Measurements from ENCODE around the gene NAP1L4. TPM values are rescaled to one million over a fixed set of nuclear protein-coding genes. Genes with fewer than 3 reads are reported as not detected.

NAP1L4 gene
- polyA plus RNA-seq, 1 donor from 2014 or later, result 199 TPM

GRCh38 chr11:2998073-2998850, 6.1 kb upstream of the NAP1L4 start:
- H3K4me3 ChIP-seq (ENCODE audit: low read length), result no peak overlapping the region
- TF ChIP-seq POLR2AphosphoS5 (IDR thresholded peaks at IDR 0.05), result no peak
- no peak for TF ChIP-seq RAD21 (conservative IDR thresholded peaks at IDR 0.05)
- TF ChIP-seq MXI1 (conservative IDR thresholded peaks at IDR 0.05; ENCODE audit: poor library complexity, severe bottlenecking), result no peak
- no peak for TF ChIP-seq EP300 (conservative IDR thresholded peaks at IDR 0.05; ENCODE audit: poor library complexity, severe bottlenecking)
- no peak for TF ChIP-seq EZH2 (IDR thresholded peaks at IDR 0.05; ENCODE audit: borderline replicate concordance, insufficient read depth, low read length, poor library complexity, severe bottlenecking)
- TF ChIP-seq TAF1 (IDR thresholded peaks at IDR 0.05; ENCODE audit: low read depth), result no peak
- no peaks in the 10 kb centered on the region for H4K20me1 ChIP-seq (ENCODE audit: insufficient read depth)
- no peak overlapping the region for H3K9ac ChIP-seq (ENCODE audit: low read length)
- no peaks in the 10 kb centered on the region for H3K9me3 ChIP-seq (ENCODE audit: low read length)
- no peaks in the 10 kb centered on the region for H3K79me2 ChIP-seq (replicated peaks; ENCODE audit: insufficient read depth, low read length)
- H3K9me2 ChIP-seq (ENCODE audit: insufficient read depth, low read length), result no peaks in the 10 kb centered on the region
- no peak overlapping the region for H3K27ac ChIP-seq (ENCODE audit: low read length)
- no peaks in the 10 kb centered on the region for H3K27me3 ChIP-seq (ENCODE audit: insufficient read depth, low read depth, low read length)
- no peak overlapping the region for H2AFZ ChIP-seq (ENCODE audit: low read depth, low read length)
- no peak overlapping the region for H3K4me2 ChIP-seq (ENCODE audit: low read length)
- H3F3A ChIP-seq (ENCODE audit: insufficient read depth, low read length, poor library complexity, severe bottlenecking), result no peaks in the 10 kb centered on the region
- no peaks in the 10 kb centered on the region for H3K36me3 ChIP-seq (ENCODE audit: insufficient read depth, low read length)

GRCh38 chr11:2997406-2997805, 5.3 kb upstream of the NAP1L4 start:
- H3F3A ChIP-seq (ENCODE audit: insufficient read depth, low read length, poor library complexity, severe bottlenecking), result no peaks in the 10 kb centered on the region
- no peak overlapping the region for H3K27ac ChIP-seq (ENCODE audit: low read length)
- no peak overlapping the region for H3K4me3 ChIP-seq (ENCODE audit: low read length)
- no peaks in the 10 kb centered on the region for H4K20me1 ChIP-seq (ENCODE audit: insufficient read depth)
- H3K36me3 ChIP-seq (ENCODE audit: insufficient read depth, low read length), result no peaks in the 10 kb centered on the region
- no peaks in the 10 kb centered on the region for H3K79me2 ChIP-seq (replicated peaks; ENCODE audit: insufficient read depth, low read length)
- no peaks in the 10 kb centered on the region for H3K9me3 ChIP-seq (ENCODE audit: low read length)
- TF ChIP-seq REST (IDR thresholded peaks at IDR 0.05; ENCODE audit: borderline replicate concordance) (no peak), EZH2 (IDR thresholded peaks at IDR 0.05; ENCODE audit: borderline replicate concordance, insufficient read depth, low read length, poor library complexity, severe bottlenecking) (no peak), EP300 (conservative IDR thresholded peaks at IDR 0.05; ENCODE audit: poor library complexity, severe bottlenecking) (no peak), TAF1 (IDR thresholded peaks at IDR 0.05; ENCODE audit: low read depth) (no peak), POLR2AphosphoS5 (IDR thresholded peaks at IDR 0.05) (no peak), SMC3 (conservative IDR thresholded peaks at IDR 0.05; ENCODE audit: poor library complexity) (no peak), MXI1 (conservative IDR thresholded peaks at IDR 0.05; ENCODE audit: poor library complexity, severe bottlenecking) (no peak), RAD21 (conservative IDR thresholded peaks at IDR 0.05) (no peak)
- TF ChIP-seq, protein P1, sequence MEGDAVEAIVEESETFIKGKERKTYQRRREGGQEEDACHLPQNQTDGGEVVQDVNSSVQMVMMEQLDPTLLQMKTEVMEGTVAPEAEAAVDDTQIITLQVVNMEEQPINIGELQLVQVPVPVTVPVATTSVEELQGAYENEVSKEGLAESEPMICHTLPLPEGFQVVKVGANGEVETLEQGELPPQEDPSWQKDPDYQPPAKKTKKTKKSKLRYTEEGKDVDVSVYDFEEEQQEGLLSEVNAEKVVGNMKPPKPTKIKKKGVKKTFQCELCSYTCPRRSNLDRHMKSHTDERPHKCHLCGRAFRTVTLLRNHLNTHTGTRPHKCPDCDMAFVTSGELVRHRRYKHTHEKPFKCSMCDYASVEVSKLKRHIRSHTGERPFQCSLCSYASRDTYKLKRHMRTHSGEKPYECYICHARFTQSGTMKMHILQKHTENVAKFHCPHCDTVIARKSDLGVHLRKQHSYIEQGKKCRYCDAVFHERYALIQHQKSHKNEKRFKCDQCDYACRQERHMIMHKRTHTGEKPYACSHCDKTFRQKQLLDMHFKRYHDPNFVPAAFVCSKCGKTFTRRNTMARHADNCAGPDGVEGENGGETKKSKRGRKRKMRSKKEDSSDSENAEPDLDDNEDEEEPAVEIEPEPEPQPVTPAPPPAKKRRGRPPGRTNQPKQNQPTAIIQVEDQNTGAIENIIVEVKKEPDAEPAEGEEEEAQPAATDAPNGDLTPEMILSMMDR (IDR thresholded peaks at IDR 0.05; ENCODE audit: poor library complexity, severe bottlenecking), result no peak
- no peak overlapping the region for H2AFZ ChIP-seq (ENCODE audit: low read depth, low read length)
- no peaks in the 10 kb centered on the region for H3K27me3 ChIP-seq (ENCODE audit: insufficient read depth, low read depth, low read length)
- no peak overlapping the region for H3K4me2 ChIP-seq (ENCODE audit: low read length)
- H3K9me2 ChIP-seq (ENCODE audit: insufficient read depth, low read length), result no peaks in the 10 kb centered on the region
- H3K9ac ChIP-seq (ENCODE audit: low read length), result no peak overlapping the region

Data from neural cell (in vitro differentiated cells).